Inferior parietal cortex (tissue), 1 donor: ENCODE measurements around the gene FGFBP3.

Experiments
- DNase-seq: peaks from one replicate; pipeline ENCODE4 v3.0.0-alpha.2; 2016; ENCODE audit errors: extremely low spot score

FGFBP3 gene

GRCh38 chr10:91856637-91857036 is 52.6 kb downstream of the FGFBP3 start:
- no peak for DNase-seq
